PC-3 (cell line): ENCODE data around the gene NRSN1.

ENCODE experiments used
- EZH2 ChIP-seq: fragments of 300-600 bp; sonication (generic); IDR thresholded peaks from one replicate; pipeline ENCODE4 v1.6.1; 2017; ENCODE audit warnings: antibody characterized with exemption, mild to moderate bottlenecking, low read length; ENCODE audit not compliant: unreplicated experiment
- TF ChIP-seq, protein P1 (sequence below): fragments of 300-600 bp; sonication (generic); conservative IDR thresholded peaks from 2 replicates; pipeline ENCODE4 v1.5.1; 2017; ENCODE audit warnings: antibody characterized with exemption, low read depth, mild to moderate bottlenecking, low read length

DNA sequence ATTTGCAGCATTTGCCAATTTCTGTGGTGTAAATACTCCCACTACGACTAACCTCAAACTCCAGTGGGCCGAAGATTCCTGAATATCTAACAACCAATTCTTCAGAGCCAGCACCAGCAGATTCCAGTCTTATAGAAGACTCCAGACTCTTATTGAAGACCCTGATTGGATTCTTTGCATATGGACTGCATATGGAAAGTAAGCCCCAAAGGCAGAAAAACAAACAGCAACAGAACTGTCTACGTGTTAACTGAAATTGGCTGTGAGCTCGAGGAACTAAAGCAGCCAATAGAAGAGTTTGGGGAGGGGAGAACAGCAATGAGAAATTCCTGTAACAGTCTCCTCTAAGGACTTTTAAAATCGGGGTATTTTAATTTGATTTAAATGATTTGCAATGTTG, 19.7 kb upstream of the NRSN1 start:
- TF ChIP-seq, protein P1, sequence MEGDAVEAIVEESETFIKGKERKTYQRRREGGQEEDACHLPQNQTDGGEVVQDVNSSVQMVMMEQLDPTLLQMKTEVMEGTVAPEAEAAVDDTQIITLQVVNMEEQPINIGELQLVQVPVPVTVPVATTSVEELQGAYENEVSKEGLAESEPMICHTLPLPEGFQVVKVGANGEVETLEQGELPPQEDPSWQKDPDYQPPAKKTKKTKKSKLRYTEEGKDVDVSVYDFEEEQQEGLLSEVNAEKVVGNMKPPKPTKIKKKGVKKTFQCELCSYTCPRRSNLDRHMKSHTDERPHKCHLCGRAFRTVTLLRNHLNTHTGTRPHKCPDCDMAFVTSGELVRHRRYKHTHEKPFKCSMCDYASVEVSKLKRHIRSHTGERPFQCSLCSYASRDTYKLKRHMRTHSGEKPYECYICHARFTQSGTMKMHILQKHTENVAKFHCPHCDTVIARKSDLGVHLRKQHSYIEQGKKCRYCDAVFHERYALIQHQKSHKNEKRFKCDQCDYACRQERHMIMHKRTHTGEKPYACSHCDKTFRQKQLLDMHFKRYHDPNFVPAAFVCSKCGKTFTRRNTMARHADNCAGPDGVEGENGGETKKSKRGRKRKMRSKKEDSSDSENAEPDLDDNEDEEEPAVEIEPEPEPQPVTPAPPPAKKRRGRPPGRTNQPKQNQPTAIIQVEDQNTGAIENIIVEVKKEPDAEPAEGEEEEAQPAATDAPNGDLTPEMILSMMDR, result no peak
- no peak for TF ChIP-seq EZH2
